H1 (cell line): ENCODE data around the gene KCNJ5.

Experiments used
- CHD2 ChIP-seq: IDR thresholded peaks from 2 replicates; pipeline ENCODE4 v1.6.1; 2012; ENCODE audit warnings: low read length, improper control_type of control experiment
- TF ChIP-seq, protein P1 (sequence below), 3 experiments: IDR thresholded peaks; 1 replicate in 2 of 3; 2 replicates in 1 of 3; pipeline versions ENCODE4 v1.5.1 to v1.6.1; 2011; ENCODE audit warnings: low read length in 3 of 3, mild to moderate bottlenecking in 3 of 3, inconsistent platforms in 2 of 3, low read depth in 1 of 3, moderate library complexity in 1 of 3; ENCODE audit not compliant: insufficient read depth in 1 of 3; ENCODE audit errors: control extremely low read depth in 1 of 3

DNA sequence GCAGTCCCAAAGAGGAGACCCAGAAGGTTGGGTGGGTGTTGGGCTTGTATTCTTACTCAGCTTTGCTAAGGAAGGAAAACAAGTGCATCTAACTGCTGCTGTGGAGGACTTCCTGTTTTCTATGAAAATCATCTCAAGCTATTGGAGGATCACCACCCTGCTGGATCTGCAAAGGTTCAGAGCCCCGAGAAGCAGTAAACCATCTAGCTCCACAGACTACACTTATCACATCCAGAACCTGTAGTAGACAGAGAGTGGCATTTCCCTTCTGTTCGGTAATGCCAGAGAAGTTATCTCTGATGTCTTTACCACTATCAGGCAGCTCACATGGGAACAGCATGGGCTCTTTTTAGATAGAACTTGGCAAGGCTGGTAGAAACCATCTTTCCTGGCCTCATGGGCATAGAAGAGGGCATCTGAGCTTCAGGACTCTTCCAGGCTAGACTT, 45.8 kb upstream of the KCNJ5 start:
- TF ChIP-seq CHD2, result no peak
- TF ChIP-seq, protein P1, sequence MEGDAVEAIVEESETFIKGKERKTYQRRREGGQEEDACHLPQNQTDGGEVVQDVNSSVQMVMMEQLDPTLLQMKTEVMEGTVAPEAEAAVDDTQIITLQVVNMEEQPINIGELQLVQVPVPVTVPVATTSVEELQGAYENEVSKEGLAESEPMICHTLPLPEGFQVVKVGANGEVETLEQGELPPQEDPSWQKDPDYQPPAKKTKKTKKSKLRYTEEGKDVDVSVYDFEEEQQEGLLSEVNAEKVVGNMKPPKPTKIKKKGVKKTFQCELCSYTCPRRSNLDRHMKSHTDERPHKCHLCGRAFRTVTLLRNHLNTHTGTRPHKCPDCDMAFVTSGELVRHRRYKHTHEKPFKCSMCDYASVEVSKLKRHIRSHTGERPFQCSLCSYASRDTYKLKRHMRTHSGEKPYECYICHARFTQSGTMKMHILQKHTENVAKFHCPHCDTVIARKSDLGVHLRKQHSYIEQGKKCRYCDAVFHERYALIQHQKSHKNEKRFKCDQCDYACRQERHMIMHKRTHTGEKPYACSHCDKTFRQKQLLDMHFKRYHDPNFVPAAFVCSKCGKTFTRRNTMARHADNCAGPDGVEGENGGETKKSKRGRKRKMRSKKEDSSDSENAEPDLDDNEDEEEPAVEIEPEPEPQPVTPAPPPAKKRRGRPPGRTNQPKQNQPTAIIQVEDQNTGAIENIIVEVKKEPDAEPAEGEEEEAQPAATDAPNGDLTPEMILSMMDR (IDR thresholded peaks at IDR 0.05; ENCODE audit: control extremely low read depth in 1 of 3, insufficient read depth in 1 of 3, low read depth in 1 of 3, low read length in 3 of 3), result no peak
